CD8-positive, alpha-beta memory T cell (primary cell): ENCODE results near the gene POLD4. TPM values are rescaled to one million over a fixed set of nuclear protein-coding genes. Genes with fewer than 3 reads are reported as not detected.

Experiments
- CTCF ChIA-PET: fragments of 350-600 bp; sonication (Branson Sonifier 250); formaldehyde crosslinking; loops from one replicate; lab custom pipeline; 2021; ENCODE audit warnings: antibody characterized with exemption; lab: Charles Lee
- POLR2A ChIA-PET: fragments of 350-600 bp; sonication (Branson Sonifier 250); formaldehyde crosslinking; loops from one replicate; lab custom pipeline; 2021; ENCODE audit warnings: antibody characterized with exemption; lab: Charles Lee
- DNase-seq, 5 donors: peaks; one replicate each; pipeline versions ENCODE4 v3.0.0 to v3.0.0-alpha.2; 2020 to 2022; ENCODE audit warnings: mixed read lengths in 1 of 5
- H3K27ac ChIP-seq: one replicate; pipeline ENCODE4 v1.7.0; 2013; ENCODE audit warnings: low read depth, mild to moderate bottlenecking, low read length, moderate library complexity
- H3K27me3 ChIP-seq: 2 replicates; pipeline ENCODE4 v1.7.0; 2013; ENCODE audit warnings: low read length, mild to moderate bottlenecking; ENCODE audit not compliant: insufficient read depth, poor library complexity, severe bottlenecking
- H3K36me3 ChIP-seq: 2 replicates; pipeline ENCODE4 v1.7.0; 2013; ENCODE audit warnings: mild to moderate bottlenecking, low read length, moderate library complexity; ENCODE audit not compliant: insufficient read depth
- H3K4me1 ChIP-seq: 2 replicates; pipeline ENCODE4 v1.7.0; 2013; ENCODE audit warnings: mild to moderate bottlenecking, low read length, moderate library complexity; ENCODE audit not compliant: insufficient read depth
- H3K4me3 ChIP-seq: 2 replicates; pipeline ENCODE4 v1.7.0; 2013; ENCODE audit warnings: mild to moderate bottlenecking, low read length
- H3K9me3 ChIP-seq: 2 replicates; pipeline ENCODE4 v1.7.0; 2013; ENCODE audit warnings: mild to moderate bottlenecking, low read length
- H3K27ac Mint-ChIP-seq, 8 donors: one replicate each; pipeline ENCODE4 v1.8.0; 2020 to 2021; ENCODE audit warnings: mixed read lengths in 8 of 8, mild to moderate bottlenecking in 6 of 8, inconsistent platforms in 3 of 8, moderate library complexity in 3 of 8
- H3K27me3 Mint-ChIP-seq, 2 donors: one replicate each; pipeline ENCODE4 v1.8.0; 2020 to 2021; ENCODE audit warnings: mixed read lengths in 2 of 2, mild to moderate bottlenecking in 1 of 2, moderate library complexity in 1 of 2
- H3K36me3 Mint-ChIP-seq, 3 donors: one replicate each; pipeline ENCODE4 v1.8.0; 2020 to 2021; ENCODE audit warnings: mixed read lengths in 3 of 3, inconsistent platforms in 1 of 3, mild to moderate bottlenecking in 1 of 3
- H3K4me1 Mint-ChIP-seq, 3 donors: one replicate each; pipeline ENCODE4 v1.8.0; 2020 to 2021; ENCODE audit warnings: mixed read lengths in 3 of 3, inconsistent platforms in 1 of 3, mild to moderate bottlenecking in 1 of 3
- H3K4me3 Mint-ChIP-seq, 7 donors: one replicate each; pipeline ENCODE4 v1.8.0; 2020 to 2021; ENCODE audit warnings: mixed read lengths in 7 of 7, mild to moderate bottlenecking in 6 of 7, moderate library complexity in 4 of 7, inconsistent platforms in 2 of 7
- H3K9me3 Mint-ChIP-seq, 5 donors: one replicate each; pipeline ENCODE4 v1.8.0; 2020 to 2022; ENCODE audit warnings: mixed read lengths in 5 of 5, mild to moderate bottlenecking in 3 of 5, moderate library complexity in 2 of 5, inconsistent platforms in 1 of 5
- polyA plus RNA-seq: library from polyadenylated mRNA; unstranded; fragments of 300-500 nt; fragmentation: Illumina TruSeq; gene quantifications from one replicate; pipeline ENCODE4 v1.2.3, GENCODE V29; 2021
- total RNA-seq, 2 experiments: library from RNA; stranded (reverse); gene quantifications; one replicate each; pipeline ENCODE4 v1.2.3, GENCODE V29; 2021

POLD4 gene
- total and polyA plus RNA-seq, 3 experiments from 2014 or later = 32.3 to 91.2 (median 37.8) TPM

DNA sequence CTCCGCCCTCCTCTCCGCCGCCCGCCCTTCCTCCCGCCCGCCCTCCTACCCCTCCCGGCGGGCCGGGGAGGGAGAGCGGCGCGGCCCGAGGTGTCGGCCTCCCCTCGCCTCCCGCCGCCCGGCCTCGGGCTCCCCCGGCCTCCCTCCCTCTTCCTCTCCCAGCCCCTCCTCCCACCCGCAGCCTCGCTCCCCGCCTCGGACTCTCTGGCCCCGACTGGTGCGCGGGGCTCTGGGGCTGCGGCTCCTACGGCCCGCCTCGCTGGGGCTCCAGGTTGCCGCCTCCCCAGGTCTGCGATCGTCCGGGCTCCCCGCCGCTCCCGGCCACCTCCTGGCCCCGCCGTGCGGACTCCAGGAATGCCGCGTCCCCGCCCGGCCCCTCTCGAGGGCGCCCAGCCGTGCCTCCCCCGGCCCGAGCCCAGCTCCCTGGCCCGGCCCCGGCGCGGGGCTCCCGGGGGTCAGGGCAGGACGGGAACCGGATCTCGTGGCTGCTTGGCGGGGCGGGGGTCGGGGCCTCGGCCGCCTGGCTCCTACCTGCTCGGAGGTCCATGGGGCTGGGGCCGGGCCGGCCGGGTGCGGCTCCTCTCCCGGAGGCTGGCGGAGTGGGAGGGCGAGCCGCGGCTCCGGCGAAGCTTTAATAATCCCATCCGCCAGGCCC lies 19.8 kb upstream of the POLD4 start, which contains the start of gene CLCF1:
Gene CLCF1, minus strand, starts transcription at position 606 of the 655 bp plus-strand sequence. Its CDS starts 59 bp downstream, at position 547.
- Mint-ChIP-seq H3K27ac (peak within 1 kb of the TSS; percentile 91 to 98 (median 96)), H3K4me1 (peaks cover 48 to 78% (median 55%) of the 10 kb centered on the region in 3 donors), H3K4me3 (peak within 1 kb of the TSS; percentile 91 to 99 (median 97)), H3K27me3 (peaks cover 0 to 5% of the 10 kb centered on the region in 2 donors), H3K36me3 (peaks cover 0 to 5% (median 0%) of the 10 kb centered on the region in 3 donors), H3K9me3 (peaks cover 0 to 4% (median 0%) of the 10 kb centered on the region in 5 donors)
- Histone ChIP-seq H3K9me3 (no peaks in the 10 kb centered on the region), H3K36me3 (no peaks in the 10 kb centered on the region), H3K27me3 (peaks cover 3% of the 10 kb centered on the region), H3K27ac (peak within 1 kb of the TSS; percentile 79), H3K4me1 (peaks cover 57% of the 10 kb centered on the region), H3K4me3 (peak within 1 kb of the TSS; percentile 53)
- POLR2A ChIA-PET = interaction anchor here (0.6 to 4.3 kb wide), 15 partner anchors 9 to 934 kb away, joined by 3 to 51 read pairs (median 6); partner anchors contain the start of genes KDM2A, POLD4, PPP1CA and RPS6KB2
- CTCF ChIA-PET = interaction anchor here (1.0 to 25.1 kb wide), 4 partner anchors 11 to 65 kb away, joined by 4 to 860 read pairs (median 58); partner anchors contain the start of genes POLD4 and PTPRCAP
- peak in 3 of 5 donors; percentile 20 to 65 (median 25) for DNase-seq

DNA sequence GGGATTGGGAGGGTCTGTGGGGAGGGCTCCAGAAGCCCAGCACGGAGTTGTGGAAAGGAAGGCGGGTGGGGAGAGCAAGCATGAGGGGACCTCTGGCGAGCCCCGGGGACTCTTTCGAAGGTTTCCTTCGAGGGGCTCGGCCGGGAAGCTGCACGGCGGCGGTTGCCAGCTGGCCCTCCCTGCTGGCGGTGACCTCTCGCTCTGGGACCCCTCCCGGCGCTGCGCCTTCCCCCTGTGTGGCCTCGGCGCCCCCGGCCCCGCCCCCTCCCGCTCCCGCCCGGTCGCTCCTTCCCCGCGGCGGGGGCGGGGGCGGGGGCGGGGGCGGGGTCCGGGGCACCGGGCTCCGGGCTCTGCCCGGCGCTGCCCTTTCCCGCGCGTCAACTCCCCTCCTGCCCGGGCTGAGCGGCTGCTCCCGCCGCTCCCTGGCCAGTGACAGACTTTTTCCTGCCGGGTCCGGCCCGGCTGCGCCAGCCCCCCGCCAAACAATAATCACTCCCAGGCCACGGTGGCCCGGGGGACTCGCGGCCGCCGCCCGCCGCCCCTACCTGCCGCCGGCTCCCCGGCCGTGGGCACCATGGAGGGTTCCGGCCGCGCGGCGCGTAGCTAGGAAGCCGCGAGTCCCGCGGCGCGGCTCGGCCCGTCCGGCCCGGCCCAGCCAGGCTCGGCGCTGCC lies 19.1 kb upstream of the POLD4 start:
- peak overlapping the region; percentile 82 to 95 (median 90) for H3K4me3 Mint-ChIP-seq
- H3K9me3 Mint-ChIP-seq = peaks cover 0 to 4% (median 0%) of the 10 kb centered on the region in 5 donors
- peaks cover 0 to 7% (median 0%) of the 10 kb centered on the region in 3 donors for H3K36me3 Mint-ChIP-seq
- peaks cover 54 to 84% (median 60%) of the 10 kb centered on the region in 3 donors for H3K4me1 Mint-ChIP-seq
- H3K27me3 ChIP-seq = peaks cover 3% of the 10 kb centered on the region
- CTCF ChIA-PET = interaction anchor here (0.9 to 25.1 kb wide), 5 partner anchors 11 to 55 kb away, joined by 3 to 860 read pairs (median 12); partner anchors contain the start of gene POLD4
- peaks cover 0 to 5% of the 10 kb centered on the region in 2 donors for H3K27me3 Mint-ChIP-seq
- peaks cover 60% of the 10 kb centered on the region for H3K4me1 ChIP-seq
- H3K27ac ChIP-seq = peak overlapping the region; percentile 16
- peak overlapping the region in 5 of 8 donors; percentile 78 to 97 (median 92) for H3K27ac Mint-ChIP-seq
- no peaks in the 10 kb centered on the region for H3K9me3 ChIP-seq
- no peak for DNase-seq
- peak overlapping the region; percentile 34 for H3K4me3 ChIP-seq
- no peaks in the 10 kb centered on the region for H3K36me3 ChIP-seq
- POLR2A ChIA-PET = interaction anchor here (0.9 to 4.3 kb wide), 7 partner anchors 19 to 253 kb away, joined by 3 to 51 read pairs (median 7); partner anchors contain the start of genes KDM2A, POLD4 and PPP1CA

DNA sequence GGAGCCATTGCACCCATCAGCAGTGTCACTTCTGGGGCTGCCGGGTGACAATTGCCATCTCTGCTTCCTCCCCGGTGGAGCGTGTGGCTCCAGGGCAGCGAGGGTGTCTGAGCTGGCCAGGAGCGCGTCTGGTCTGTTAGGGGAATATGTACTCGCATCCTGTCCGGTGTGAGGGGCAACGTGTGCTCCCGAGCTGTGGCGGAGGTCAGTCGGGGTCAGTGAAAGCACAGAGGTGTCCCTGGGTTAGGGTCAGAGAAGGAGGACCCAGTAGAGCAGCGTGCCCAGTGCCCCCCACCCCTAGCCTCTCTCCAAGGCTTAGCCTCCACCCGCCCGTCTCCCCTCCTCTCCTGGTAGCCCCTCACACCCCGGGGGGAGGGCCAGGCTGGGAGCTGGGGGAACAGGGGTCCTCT lies 18.6 kb upstream of the POLD4 start:
- Mint-ChIP-seq H3K36me3 (peaks cover 0 to 7% (median 0%) of the 10 kb centered on the region in 3 donors), H3K4me3 (peak overlapping the region; percentile 82 to 95 (median 90)), H3K27ac (peak overlapping the region; percentile 78 to 99 (median 92)), H3K9me3 (peaks cover 0 to 4% (median 0%) of the 10 kb centered on the region in 5 donors), H3K4me1 (peaks cover 54 to 84% (median 60%) of the 10 kb centered on the region in 3 donors), H3K27me3 (peaks cover 0 to 5% of the 10 kb centered on the region in 2 donors)
- ChIA-PET POLR2A (interaction anchor here (1.5 to 3.2 kb wide), 2 partner anchors 9 to 18 kb away, joined by 5 to 15 read pairs; partner anchors contain the start of gene POLD4), CTCF (interaction anchor here (0.9 to 25.1 kb wide), 6 partner anchors 12 to 54 kb away, joined by 3 to 860 read pairs (median 9); partner anchors contain the start of gene POLD4)
- peak in 1 of 5 donors; percentile 47 for DNase-seq
- Histone ChIP-seq H3K4me1 (peaks cover 60% of the 10 kb centered on the region), H3K27ac (peak overlapping the region; percentile 16), H3K27me3 (peaks cover 3% of the 10 kb centered on the region), H3K4me3 (peak overlapping the region; percentile 34), H3K36me3 (no peaks in the 10 kb centered on the region), H3K9me3 (no peaks in the 10 kb centered on the region)

DNA sequence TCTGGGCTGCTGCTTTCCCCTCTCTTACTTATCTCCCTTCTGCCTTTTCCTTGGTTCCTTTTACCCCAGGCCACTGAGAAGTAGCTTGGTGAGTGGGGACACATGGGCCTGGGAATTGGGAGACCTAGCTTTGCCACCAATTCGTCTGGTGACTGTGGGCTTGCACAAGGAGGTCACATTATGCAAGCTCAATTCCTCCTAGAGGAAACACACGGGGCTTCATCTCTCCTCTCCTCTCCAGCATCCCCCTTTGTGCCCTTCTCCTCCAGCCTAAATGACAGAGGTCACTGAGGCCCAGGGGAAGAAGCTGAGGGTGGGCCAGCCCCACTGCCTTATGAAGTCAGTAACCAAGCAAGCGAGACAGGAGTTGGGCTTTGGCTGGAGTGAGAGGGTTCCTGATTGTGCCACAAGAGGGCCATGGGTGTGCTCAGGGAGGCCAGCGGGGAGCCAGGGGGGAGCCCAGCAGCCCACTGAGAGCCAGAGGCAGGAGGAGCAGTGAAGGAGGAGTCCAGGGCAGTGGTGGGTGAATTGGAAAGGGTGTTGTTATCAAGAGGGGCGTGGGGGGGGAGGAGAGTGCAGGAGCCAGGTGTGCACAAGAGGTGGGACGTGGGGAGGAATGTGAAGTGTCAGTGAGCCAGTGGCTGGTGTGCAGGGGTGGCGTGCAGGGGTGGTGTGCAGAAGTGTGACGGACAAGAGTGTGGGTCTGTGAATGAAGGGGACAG lies 18.0 kb upstream of the POLD4 start:
- Mint-ChIP-seq H3K9me3 (peaks cover 0 to 4% (median 0%) of the 10 kb centered on the region in 5 donors), H3K4me1 (peaks cover 57 to 84% (median 62%) of the 10 kb centered on the region in 3 donors), H3K4me3 (peak overlapping the region; percentile 82 to 95 (median 90)), H3K27ac (peak overlapping the region; percentile 78 to 99 (median 92)), H3K27me3 (peaks cover 0 to 5% of the 10 kb centered on the region in 2 donors), H3K36me3 (peaks cover 0 to 8% (median 0%) of the 10 kb centered on the region in 3 donors)
- Histone ChIP-seq H3K36me3 (no peaks in the 10 kb centered on the region), H3K27ac (peak overlapping the region; percentile 24), H3K4me3 (peak overlapping the region; percentile 34), H3K4me1 (peaks cover 60% of the 10 kb centered on the region), H3K27me3 (peaks cover 3% of the 10 kb centered on the region), H3K9me3 (no peaks in the 10 kb centered on the region)
- peak in 1 of 5 donors; percentile 34 for DNase-seq
- ChIA-PET CTCF (interaction anchor here (0.9 to 25.1 kb wide), 11 partner anchors 13 to 134 kb away, joined by 3 to 860 read pairs (median 4); partner anchors contain the start of genes PITPNM1, POLD4 and TBC1D10C), POLR2A (interaction anchor here (1.3 to 3.2 kb wide), 4 partner anchors 10 to 30 kb away, joined by 3 to 15 read pairs (median 5); partner anchors contain the start of genes POLD4 and PPP1CA)

DNA sequence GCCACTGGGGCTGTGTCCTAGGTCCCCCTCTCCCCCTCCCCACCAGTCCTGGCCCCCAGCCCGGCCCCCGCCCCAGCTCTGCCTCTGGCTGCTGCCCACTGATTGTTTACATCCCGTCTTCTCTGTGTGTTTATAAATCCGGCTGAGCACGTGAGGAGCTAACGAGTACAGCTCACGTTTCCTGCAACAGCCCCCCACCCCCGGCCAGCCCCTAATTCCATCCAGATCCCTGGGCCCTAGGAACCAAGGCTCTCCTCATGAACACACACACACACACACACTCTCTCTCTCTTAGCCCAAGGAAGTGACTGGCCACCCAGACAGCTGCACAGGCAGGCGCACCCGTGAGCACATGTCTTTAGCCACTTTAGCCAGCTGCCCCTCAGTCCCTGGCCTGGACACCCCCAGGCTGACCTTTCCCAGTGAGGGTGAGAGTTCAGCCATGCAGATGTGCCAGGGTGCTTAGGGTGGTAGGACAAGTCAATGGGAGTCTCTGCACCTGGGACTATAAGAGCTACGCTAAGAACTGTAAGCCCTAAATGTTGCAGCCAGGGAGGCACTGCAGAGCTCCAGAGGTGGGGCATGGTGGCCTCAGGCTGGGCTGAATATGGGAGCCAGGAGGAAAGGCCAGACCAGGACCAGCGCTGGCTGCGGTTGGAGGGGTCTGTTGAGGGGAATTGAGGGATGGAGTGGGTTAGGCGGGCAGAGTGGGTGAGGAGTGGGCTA lies 17.2 kb upstream of the POLD4 start:
- peak overlapping the region; percentile 24 for H3K27ac ChIP-seq
- H3K4me1 ChIP-seq = peaks cover 54% of the 10 kb centered on the region
- peak overlapping the region; percentile 69 to 95 (median 82) for H3K4me3 Mint-ChIP-seq
- peaks cover 63 to 84% (median 67%) of the 10 kb centered on the region in 3 donors for H3K4me1 Mint-ChIP-seq
- peaks cover 3% of the 10 kb centered on the region for H3K27me3 ChIP-seq
- POLR2A ChIA-PET = interaction anchor here (0.8 to 3.2 kb wide), 6 partner anchors 11 to 82 kb away, joined by 3 to 15 read pairs (median 5); partner anchors contain the start of genes ANKRD13D, POLD4 and PPP1CA
- no peaks in the 10 kb centered on the region for H3K36me3 ChIP-seq
- peaks cover 0 to 5% of the 10 kb centered on the region in 2 donors for H3K27me3 Mint-ChIP-seq
- H3K9me3 ChIP-seq = no peaks in the 10 kb centered on the region
- peak overlapping the region; percentile 12 to 95 (median 80) for H3K27ac Mint-ChIP-seq
- H3K36me3 Mint-ChIP-seq = peaks cover 0 to 16% (median 0%) of the 10 kb centered on the region in 3 donors
- CTCF ChIA-PET = interaction anchor here (0.9 to 25.1 kb wide), 13 partner anchors 12 to 135 kb away, joined by 3 to 860 read pairs (median 4); partner anchors contain the start of genes PITPNM1, POLD4 and TBC1D10C
- H3K9me3 Mint-ChIP-seq = peaks cover 0 to 4% (median 0%) of the 10 kb centered on the region in 5 donors
- no peak overlapping the region for H3K4me3 ChIP-seq
- no peak for DNase-seq

DNA sequence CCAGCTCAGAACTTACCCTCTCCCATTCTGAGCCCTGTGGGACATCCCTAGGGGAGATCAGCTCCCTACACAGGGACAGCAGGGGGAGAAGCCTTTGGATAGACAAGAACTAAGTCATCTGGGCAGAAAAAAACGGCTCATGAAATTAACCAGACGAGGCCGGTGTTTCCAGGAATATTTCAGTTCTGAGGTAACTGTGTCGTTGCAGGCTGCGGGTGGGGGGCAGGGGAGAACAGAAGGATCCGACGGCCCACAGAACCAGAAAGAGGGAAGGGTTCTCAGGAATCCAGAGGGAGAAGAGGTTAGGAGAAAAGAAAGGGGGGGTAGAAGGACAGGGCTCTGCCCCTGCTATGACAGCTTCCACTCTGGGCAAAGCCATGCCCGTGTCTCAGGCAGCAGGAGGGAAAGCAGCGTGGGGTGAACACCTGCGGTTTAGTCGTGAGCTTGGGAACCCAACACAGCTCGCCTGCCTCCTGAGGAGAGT lies 16.5 kb upstream of the POLD4 start:
- Mint-ChIP-seq H3K36me3 (peaks cover 0 to 21% (median under 1%) of the 10 kb centered on the region in 3 donors), H3K4me1 (peaks cover 66 to 84% (median 71%) of the 10 kb centered on the region in 3 donors), H3K27ac (peak overlapping the region; percentile 43 to 91 (median 70)), H3K9me3 (peaks cover 0 to 4% (median 0%) of the 10 kb centered on the region in 5 donors), H3K27me3 (peaks cover 0 to 5% of the 10 kb centered on the region in 2 donors), H3K4me3 (peak overlapping the region in 6 of 7 donors; percentile 52 to 85 (median 76))
- H3K4me1 ChIP-seq = peaks cover 59% of the 10 kb centered on the region
- no peak for DNase-seq
- H3K36me3 ChIP-seq = no peaks in the 10 kb centered on the region
- no peaks in the 10 kb centered on the region for H3K9me3 ChIP-seq
- POLR2A ChIA-PET = interaction anchor here (0.8 to 3.2 kb wide), 4 partner anchors 16 to 81 kb away, joined by 3 to 15 read pairs (median 6); partner anchors contain the start of genes ANKRD13D, POLD4 and PPP1CA
- H3K4me3 ChIP-seq = no peak overlapping the region
- no peak overlapping the region for H3K27ac ChIP-seq
- CTCF ChIA-PET = interaction anchor here (1.0 to 25.1 kb wide), 8 partner anchors 12 to 108 kb away, joined by 3 to 860 read pairs (median 4); partner anchors contain the start of genes POLD4 and TBC1D10C
- peaks cover 3% of the 10 kb centered on the region for H3K27me3 ChIP-seq
